Measurements from ENCODE around the gene DOCK1.

DOCK1 gene

DNA sequence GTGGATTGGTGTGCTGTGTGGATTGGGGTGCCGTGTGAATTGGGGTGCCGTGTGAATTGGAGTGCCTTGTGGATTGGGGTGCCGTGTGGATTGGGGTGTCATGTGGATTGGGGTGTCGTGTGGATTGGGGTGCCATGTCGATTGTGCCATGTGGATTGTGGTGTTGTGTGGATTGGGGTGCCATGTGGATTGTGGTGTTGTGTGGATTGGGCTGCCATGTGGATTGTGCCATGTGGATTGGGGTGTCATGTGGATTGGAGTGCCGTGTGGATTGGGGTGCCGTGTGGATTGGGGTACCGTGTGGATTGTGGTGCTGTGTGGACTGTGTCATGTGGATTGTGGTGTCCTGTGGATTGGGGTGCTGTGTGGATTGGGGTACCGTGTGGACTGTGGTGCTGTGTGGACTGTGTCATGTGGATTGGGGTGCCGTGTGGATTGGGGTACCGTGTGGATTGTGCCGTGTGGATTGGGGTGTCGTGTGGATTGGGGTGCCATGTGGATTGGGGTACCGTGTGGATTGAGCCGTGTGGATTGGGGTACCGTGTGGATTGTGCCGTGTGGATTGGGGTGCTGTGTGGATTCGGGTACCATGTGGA, 523.3 kb downstream of the DOCK1 start:
- no peak for DNase-seq (ENCODE audit: low spot score)

DNA sequence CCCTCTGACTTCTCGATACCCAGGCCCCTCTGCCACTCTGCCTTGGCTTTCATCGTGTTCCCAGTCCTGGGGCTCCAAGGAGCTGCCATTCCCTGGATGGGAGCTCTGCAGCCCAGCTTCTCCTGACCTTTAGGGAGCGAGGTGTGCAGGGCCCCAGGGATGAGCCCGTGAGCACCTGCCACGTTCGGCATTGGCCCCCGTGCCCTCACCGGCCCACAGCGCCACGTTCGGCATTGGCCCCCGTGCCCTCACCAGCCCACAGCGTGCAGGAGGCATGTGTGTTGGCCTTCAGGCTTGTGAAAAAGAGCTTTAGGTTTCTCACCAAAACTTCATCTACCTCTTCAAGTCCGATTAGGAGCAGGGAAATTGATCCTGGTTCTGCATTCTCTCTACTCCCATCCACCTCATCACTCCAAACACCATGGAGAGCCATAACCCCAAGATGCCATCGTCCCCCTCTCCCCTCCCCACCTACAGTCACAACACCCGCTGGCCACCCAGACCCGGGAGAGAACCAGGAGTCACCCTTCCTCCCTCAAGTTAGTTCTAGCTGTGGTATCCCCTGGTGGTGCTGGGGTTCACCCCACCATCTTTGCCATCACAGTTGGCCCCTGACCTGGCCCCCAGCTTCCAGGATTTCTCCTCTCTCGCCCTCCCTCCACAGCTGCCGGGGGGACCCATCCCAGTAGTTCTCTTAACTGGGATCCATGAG, 524.5 kb downstream of the DOCK1 start:
- DNase-seq (ENCODE audit: low spot score) = no peak

DNA sequence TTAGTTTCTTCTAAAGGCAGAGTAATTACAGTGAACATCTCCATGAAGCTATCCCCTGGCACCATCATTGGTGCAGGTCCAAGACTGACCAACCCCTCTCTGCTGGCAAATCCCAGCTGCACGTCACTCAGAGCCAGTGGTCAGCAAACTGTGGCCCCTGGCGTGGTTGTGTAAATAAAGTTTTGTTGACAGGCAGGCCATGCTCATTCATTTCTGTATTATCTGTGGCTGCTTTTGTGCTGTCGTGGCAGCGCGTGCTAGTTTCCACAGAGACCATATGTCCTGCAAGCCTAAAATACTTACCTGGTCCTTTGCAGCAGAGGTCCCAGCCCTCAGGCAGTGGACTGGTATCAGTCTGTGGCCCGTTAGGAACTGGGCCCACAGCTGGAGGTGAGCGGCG, 526.3 kb downstream of the DOCK1 start:
- no peak for DNase-seq (ENCODE audit: low spot score)

DNA sequence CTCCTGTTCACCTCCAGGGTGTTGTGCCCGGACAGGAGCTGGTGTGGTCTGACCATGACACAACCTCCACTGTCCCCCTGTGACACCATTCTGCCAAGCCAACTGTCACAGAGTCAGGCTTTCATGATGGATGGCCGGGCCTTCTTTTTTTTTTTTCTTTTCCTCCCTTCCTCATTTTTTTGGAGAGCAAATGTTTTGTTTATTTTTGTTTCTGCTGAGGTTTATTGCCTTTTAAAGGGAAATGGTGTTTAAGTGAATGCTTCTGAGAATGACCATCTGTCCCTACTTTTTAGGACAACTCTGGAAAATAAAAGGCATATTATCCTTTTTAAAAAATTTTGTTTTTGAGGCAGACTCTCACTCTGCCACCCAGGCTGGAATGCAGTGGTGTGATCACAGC, 528.8 kb downstream of the DOCK1 start:
- no peak for DNase-seq (ENCODE audit: low spot score)

DNA sequence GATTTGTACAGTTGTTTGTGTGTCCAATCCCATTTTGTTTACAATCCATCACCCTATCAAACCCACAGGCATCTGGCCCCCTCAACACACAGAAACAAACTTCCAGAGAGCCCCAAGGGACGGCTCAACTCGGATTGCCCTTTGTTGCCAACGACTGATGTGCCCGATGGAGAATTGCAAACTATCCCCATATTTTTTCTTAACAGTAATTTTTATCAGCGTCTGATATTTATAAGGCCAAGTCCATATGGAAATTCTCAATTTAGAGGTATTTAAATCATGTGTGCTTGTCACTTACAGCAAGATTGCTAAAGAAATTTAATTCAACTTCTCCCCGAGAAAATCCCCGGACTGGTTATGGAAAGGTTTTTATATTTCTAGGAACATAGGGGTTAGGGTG, 530.0 kb downstream of the DOCK1 start:
- no peak for DNase-seq (ENCODE audit: low spot score)

DNA sequence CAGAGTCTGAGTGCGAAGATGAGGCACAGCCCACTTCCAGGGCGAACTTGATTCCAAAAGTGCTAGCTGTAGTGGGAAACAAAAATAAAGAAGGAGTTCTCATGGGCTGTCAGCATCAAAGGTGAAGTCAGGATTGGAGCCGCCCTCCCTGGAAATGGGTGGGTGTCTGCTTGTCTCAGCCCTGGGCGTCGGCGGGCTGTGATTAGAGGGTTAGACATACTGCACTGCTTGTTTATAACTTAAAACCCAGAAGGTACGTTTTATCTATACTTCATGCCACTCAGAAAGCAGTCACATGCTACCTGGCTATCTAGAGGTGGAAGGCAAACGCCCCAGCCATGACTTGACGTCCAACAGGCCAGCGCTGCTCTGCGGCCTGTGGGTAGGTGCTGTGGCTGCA, 535.1 kb downstream of the DOCK1 start:
- no peak for DNase-seq (ENCODE audit: low spot score)

DNA sequence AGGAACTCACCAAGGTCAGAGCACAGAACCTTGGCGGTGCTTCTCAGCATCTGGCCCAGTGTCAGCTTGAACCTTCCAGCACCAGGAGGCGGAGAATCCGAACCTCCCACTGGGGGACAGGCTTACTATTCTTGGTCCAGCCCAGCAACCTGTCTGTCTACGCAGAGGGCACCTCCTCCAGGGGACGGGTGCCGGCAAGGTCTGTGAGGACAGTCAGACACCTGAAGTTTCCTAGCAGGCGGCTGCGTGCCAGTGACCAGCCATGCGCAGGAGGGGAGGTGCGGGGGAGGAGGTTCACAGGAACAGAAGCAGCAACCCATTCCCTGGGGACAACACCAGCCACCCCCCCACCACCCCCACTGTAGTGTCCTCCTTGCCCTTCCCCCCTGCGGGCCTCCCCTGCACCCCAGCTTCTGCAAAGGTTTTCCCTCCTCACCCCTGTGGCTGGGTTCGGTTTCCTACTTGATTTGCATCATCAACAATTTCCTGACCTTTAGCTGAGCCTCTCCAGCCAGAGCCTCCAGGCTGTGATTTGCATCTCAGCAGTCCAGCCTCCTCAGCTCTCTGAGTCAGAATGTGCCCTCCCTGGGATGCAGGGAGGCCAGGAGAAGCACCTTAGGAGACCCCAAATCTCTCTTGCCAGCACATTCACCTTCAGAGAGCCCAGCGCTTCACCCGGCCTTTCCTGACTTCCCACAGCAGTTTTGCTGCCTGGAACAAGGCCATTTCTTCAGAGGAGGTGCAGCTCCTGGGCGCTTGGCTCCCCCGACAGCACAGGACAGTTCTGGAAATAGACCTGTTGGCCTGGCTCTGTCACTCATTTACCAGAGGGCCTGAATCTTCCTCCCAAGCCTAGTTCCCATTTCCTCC, 536.4 kb downstream of the DOCK1 start:
- no peak for DNase-seq (ENCODE audit: low spot score)

DNA sequence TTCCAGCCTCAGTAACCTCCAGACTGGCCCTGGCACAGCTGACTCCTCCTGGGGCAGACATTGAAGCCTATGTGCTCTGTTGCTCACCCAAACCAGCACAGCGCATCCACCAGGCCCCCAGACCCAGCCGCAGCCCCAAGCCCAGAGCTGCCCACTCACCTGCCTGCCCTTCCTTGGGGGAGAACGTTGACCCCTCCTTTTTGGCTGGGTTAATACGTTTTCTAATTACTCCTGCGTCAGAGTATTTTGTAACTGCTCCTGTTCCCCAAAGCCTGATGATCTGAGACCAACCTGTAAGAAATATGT, 536.9 kb downstream of the DOCK1 start:
- DNase-seq (ENCODE audit: low spot score) = no peak

DNA sequence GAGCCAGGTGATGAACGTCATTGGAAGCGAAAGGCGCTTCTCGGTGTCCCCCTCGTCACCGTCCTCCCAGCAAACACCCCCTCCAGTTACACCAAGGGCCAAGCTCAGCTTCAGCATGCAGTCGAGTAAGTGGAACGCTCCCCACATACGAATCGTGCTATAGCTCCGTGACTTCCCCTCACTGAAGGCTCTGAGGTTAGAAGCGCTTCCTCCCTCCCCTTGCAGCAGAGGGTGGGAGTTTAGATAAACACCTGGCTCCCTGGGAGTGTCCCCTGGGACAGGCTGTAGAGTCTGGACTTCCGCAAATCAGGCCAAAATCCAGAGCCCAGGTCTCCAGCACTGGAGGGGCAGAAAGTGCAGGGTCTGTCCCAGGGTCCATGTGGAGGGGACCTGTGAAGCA, 538.9 kb downstream of the DOCK1 start:
- DNase-seq (ENCODE audit: low spot score) = no peak

DNA sequence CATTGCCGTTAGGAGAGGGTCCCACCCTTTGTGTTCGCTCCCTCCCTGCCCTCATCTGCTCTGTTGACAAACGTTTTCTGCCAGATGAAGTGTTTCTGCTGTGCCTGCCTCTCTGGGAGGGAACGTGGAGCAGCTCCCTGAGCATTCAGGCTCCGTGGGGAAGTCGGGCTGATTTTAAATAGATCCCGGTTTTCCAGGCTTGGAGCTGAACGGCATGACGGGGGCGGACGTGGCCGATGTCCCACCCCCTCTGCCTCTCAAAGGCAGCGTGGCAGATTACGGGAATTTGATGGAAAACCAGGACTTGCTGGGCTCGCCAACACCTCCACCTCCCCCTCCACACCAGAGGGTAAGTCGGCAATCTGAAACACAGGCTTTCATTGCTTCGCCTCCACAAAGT, 542.0 kb downstream of the DOCK1 start:
- DNase-seq (ENCODE audit: low spot score) = no peak

DNA sequence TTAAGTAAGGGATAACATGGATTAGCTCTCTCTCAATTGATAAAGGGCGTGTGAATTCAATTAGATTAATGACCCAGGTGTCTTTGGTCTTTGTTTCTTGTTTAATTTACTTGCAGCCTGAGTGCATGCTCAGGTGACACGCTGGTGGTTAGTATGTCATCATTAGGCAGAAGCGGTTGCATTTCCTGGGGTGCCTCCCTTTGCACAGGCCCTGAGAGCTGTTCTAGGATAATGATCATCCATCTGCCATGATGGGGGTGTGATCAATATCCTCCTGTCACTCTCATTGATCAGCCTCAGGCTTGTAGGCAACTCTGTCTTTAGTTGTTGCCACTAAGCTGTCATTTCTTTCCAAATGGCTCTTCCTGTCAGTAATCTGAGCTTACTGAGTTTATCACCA, 544.3 kb downstream of the DOCK1 start:
- no peak for DNase-seq (ENCODE audit: low spot score)

DNA sequence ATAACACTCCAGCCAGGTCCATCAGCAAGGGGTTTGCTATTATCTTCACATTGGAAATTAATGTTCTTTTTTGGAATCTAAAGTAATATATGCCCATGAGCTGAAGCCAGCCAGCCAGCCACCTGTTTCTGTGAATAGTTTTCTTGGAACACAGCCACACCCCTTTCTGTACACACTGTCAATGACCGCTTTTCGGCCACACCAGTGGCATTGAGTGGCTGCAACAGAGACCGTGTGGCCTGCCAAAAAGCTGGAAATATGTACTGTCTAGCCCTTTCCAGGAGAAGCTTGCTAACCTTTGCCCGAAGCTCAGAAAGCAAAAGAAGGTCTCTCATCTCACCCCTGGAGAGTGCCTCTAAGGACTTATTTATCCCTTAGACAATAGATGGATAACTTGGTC, 545.4 kb downstream of the DOCK1 start:
- DNase-seq (ENCODE audit: low spot score) = no peak

DNA sequence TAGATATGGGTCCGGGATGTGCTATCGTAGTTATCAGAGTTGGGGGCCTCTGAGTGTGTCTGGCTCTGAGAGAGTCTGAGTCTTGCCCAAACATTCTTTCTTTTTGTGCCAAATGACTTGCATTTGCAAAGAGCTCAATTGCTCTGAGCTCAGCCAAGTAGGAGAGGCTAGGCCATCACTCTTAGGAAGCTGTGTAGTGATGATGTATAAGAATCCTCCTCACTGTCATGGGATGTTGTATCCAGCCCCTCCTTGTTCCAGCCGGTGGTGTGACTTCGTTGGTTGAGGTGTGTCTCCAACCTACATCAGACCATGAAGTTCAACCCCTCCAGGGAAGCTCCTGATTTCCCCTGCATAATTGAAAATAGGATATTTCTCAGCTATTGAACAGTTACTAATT, 546.4 kb downstream of the DOCK1 start:
- DNase-seq (ENCODE audit: low spot score) = no peak

DNA sequence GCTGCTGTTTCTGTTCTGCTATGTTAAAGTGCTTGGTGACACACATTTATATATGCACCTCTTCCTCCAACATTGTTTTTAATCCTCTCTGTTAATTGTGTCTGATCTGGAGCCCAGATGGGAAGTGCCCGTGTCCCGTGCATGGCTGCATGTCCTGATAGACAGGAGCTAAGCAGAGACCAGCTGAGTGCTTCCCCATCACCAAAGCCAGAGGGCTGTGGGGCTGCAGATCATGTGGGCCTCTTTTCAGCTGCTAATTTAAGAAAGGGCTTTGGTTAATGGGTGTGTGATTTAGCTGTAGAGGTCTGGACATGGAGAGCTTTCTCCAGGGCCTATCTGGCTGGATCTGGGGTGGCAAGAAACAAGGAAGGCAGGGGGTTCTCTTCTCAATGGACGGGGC, 547.3 kb downstream of the DOCK1 start:
- no peak for DNase-seq (ENCODE audit: low spot score)

DNA sequence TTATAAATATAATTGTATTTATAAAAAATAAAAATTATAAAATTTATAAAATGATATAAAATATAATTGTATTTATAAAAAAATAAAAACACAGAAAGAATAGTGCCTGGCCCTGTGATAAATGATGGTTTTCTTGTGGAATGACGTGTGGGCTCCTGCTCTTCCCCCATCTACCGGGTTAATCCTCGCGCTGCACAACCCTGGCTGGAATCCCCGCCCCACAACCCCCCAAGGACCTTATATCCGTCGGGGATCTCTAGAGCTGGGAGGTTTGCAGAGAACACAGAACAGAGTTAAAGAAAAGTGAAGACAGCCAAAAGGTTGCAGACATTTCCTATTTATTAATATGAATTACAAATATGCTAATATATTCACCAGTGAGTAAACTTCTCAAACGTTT, 548.5 kb downstream of the DOCK1 start:
- DNase-seq (ENCODE audit: low spot score) = no peak

DNA sequence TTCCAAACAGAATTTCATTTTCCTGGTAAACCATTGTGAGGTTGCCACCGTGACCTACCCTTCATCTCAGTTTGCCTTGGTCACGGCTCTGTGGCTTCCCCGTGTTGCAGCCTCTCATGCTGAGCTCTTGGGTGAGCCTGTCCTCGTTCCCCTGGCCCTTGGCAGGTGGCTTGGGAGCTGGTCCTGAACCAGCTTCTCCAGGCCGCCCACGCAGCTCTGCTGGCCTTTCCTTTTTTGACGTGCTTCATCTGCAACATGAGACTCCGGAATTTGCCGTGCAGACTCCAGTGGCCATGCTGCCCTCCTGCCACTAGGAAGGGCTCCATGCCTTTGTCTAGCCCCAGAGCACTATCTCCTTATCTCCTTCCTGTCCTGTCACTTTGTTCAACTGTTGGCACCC, 550.9 kb downstream of the DOCK1 start:
- no peak for DNase-seq (ENCODE audit: low spot score)

DNA sequence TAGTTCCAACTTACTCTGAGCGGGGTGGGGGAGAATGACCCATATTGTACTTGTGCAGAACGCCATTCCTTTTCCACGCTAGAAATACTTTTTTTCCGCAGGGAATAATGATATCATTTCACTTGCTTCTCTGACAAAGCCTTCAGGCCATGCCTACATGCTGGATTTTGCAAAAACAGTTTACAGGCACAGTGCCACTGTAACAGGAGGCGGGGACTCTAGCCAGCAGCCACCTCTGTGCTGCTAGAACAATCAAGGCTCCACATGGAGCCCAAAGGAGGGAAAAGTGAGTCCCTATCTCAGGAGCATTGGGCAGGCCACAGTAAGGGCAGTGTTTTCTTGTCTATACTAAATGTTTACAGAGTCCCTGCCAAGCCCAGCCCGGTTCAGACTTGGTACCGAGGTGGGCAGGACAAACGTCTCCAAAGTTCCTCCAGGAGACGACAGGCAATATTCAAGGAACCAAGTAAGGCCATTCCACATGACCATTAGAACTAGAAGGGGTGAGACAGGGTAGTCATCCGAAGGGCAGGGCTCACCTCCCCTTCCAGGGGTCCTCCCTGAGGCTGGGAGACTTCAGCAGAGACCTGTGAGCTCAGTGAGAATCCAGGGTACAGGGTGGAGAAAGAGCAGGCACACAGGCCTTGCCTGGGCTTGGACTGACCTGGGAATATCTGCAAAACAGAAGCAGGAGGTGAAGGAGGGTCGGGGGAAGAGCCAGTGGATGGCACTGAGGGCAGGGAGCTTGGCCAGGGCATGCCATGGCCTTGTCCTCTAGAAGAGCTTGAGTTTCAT, 553.0 kb downstream of the DOCK1 start:
- DNase-seq (ENCODE audit: low spot score) = no peak

DNA sequence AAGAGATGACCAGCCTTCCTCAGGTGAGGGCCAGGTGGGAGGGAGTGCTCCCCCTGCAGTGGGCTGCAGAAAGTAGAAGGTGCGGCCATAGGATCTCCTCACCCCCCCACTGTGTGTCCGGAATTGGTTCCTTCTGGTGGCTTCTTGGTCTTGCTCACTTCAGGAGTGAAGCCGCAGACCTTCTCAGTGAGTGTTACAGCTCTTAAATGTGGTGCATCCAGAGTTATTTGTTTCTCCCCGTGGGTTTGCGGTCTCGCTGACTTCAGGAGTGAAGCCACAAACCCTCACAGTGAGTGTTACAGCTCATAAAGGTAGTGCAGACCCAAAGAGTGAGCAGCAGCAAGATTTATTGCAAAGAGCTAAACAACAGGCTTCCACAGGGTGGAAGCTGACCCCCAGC, 553.6 kb downstream of the DOCK1 start:
- no peak for DNase-seq (ENCODE audit: low spot score)

DNA sequence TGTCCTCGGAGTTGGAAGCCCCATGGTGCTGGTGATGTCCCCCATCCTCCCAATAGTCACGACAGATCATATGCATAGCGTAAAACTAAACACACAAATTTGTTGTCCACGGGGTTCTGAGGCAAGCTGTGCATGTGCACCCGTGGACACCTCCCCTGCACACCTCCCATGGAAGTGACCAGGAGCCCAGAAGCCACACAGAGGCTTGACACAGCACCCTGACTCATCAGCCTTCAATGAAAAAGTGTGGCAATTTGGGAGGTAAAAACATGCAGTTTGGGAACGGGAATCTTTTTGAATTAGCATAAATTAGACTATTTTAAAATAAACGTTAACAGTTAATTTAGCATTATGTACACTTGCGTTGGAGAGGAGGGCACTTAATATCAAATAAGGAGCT, 554.7 kb downstream of the DOCK1 start:
- no peak for DNase-seq (ENCODE audit: low spot score)

DNA sequence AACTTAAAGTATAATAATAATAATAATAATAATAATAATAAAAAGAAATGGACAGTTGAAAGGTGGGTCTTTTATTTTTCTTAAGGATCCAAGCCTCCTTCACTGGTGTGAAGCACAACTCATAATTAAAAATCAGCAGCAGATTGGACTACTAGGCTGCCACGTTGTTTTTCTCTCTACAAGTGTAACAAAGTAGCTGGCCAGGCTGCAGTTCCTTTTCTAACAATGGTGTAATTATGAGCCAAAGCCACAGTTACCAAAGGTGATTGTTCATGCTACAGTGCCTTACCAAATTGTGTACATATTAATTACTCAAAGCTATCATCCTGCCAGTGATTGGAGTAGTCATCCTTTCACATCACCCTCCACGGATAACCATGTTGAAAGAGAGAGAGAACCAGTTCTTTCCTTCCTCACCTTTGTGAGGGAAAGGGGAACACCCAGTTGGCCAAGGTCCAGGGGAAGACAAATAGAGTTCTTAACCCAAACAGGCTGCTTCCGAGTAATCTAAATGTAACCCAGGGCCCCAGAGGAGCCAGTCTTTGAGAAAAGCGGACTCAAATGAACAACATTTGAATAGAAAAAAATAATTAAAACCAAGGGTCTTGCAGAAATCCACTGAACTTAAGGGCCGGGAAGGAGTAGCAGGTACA, 557.5 kb downstream of the DOCK1 start:
- DNase-seq (ENCODE audit: low spot score) = no peak

DNA sequence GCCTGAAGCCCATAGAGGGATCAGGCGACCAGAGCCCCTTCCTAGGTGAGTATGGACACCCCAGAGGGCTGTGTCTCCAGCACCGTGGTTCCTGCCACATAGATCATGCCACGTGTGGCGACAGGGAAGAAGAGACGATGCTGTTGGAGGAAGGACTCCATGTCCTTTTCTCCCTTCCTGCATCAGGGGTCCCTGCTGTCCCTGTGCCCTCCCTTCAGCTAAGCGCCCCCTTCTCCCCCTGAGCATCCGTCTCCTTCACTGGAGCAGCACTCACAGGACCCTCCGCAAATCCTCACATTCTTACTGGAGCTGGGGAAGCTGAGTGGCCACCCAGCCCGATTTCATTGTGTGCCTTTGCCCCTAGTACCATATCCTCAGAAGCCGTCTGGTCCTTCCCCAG, 558.3 kb downstream of the DOCK1 start:
- DNase-seq (ENCODE audit: low spot score) = no peak

DNA sequence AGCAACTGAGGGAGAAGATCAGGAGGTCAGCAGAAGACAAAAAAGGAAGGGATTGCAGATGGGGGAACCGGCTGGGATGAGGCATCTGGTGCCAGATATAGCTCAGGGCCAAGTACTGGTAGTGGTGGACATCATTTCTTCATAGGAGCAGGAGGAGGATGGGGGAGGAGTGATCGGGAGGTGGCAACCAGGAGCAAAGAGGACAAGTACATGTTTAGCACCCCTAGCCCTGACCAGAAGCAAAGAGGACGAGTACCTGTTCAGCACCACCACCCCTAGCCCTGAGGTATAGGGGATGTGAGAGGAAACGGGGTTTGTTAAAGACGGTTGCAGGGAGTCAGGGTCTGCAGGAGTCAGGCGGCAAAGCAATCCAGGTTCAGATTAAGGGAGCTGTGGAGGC, 559.3 kb downstream of the DOCK1 start:
- DNase-seq (ENCODE audit: low spot score) = no peak

All from kidney capillary endothelial cell (primary cell).